CD14-positive monocyte (primary cell): Measurements from ENCODE around the gene MRPL23. TPM values are rescaled to one million over a fixed set of nuclear protein-coding genes. Genes with fewer than 3 reads are reported as not detected.

Source experiments
- DNase-seq, 3 donors: peaks; one replicate each; pipeline ENCODE4 v3.0.0-alpha.2; 2011 to 2022
- H2AFZ ChIP-seq: 2 replicates; pipeline ENCODE4 v1.6.0; 2012; ENCODE audit warnings: mild to moderate bottlenecking, low read depth, low read length, inconsistent platforms; ENCODE audit not compliant: insufficient read depth, poor library complexity, severe bottlenecking
- H3K27ac ChIP-seq, 2 donors: 1 replicate in 1 of 2; 2 replicates in 1 of 2; pipeline ENCODE4 v1.5.1; 2012 to 2013; ENCODE audit warnings: low read length in 2 of 2, control low read depth in 1 of 2, inconsistent platforms in 1 of 2, low read depth in 1 of 2, mild to moderate bottlenecking in 1 of 2
- H3K27me3 ChIP-seq, 2 donors: one replicate each; pipeline versions ENCODE4 v1.6.0 to v1.6.1; 2011 to 2013; ENCODE audit warnings: low read length in 2 of 2; ENCODE audit not compliant: control insufficient read depth in 2 of 2, insufficient read depth in 2 of 2
- H3K36me3 ChIP-seq, 2 donors: replicated peaks in 1 of 2; 1 replicate in 1 of 2; 2 replicates in 1 of 2; pipeline versions ENCODE4 v1.5.1 to v1.6.1; 2012 to 2013; ENCODE audit warnings: low read length in 2 of 2, control low read depth in 1 of 2, inconsistent platforms in 1 of 2, mild to moderate bottlenecking in 1 of 2; ENCODE audit not compliant: insufficient read depth in 2 of 2, control insufficient read depth in 1 of 2
- H3K4me1 ChIP-seq, 2 donors: 1 replicate in 1 of 2; 2 replicates in 1 of 2; pipeline versions ENCODE4 v1.5.1 to v1.6.1; 2012 to 2013; ENCODE audit warnings: low read length in 2 of 2, control low read depth in 1 of 2, inconsistent platforms in 1 of 2, mild to moderate bottlenecking in 1 of 2, moderate library complexity in 1 of 2; ENCODE audit not compliant: insufficient read depth in 2 of 2, control insufficient read depth in 1 of 2
- H3K4me2 ChIP-seq: replicated peaks from 2 replicates; pipeline ENCODE3; 2012; ENCODE audit warnings: low read length, moderate library complexity, mild to moderate bottlenecking; ENCODE audit not compliant: poor library complexity, severe bottlenecking; ENCODE audit errors: extremely low read depth
- H3K4me3 ChIP-seq, 3 experiments: fragments of 200-600 bp in 1 of 3; sonication (generic) in 1 of 3; replicated peaks in 1 of 3; 1 replicate in 2 of 3; 2 replicates in 1 of 3; pipeline ENCODE4 v1.5.1; 2011 to 2013; ENCODE audit warnings: low read length in 3 of 3, mild to moderate bottlenecking in 3 of 3, control low read depth in 2 of 3, low read depth in 2 of 3, inconsistent platforms in 1 of 3, moderate library complexity in 1 of 3
- H3K79me2 ChIP-seq: 2 replicates; pipeline ENCODE4 v1.6.0; 2012; ENCODE audit warnings: mild to moderate bottlenecking, control low read depth, inconsistent platforms, low read length, moderate library complexity; ENCODE audit not compliant: insufficient read depth
- H3K9ac ChIP-seq: 2 replicates; pipeline ENCODE4 v1.6.0; 2017; ENCODE audit warnings: low read length, mild to moderate bottlenecking; ENCODE audit not compliant: insufficient read depth, poor library complexity, severe bottlenecking
- H3K9me3 ChIP-seq, 2 donors: replicated peaks in 1 of 2; 1 replicate in 1 of 2; 2 replicates in 1 of 2; pipeline versions ENCODE4 v1.5.1 to v1.6.1; 2012 to 2013; ENCODE audit warnings: low read length in 2 of 2, control low read depth in 1 of 2; ENCODE audit not compliant: control insufficient read depth in 1 of 2, insufficient read depth in 1 of 2
- H4K20me1 ChIP-seq: 2 replicates; pipeline ENCODE4 v1.6.0; 2012; ENCODE audit warnings: mild to moderate bottlenecking, low read length, control low read depth, moderate library complexity; ENCODE audit not compliant: insufficient read depth
- H3K27ac Mint-ChIP-seq, 7 donors: one replicate each; pipeline ENCODE4 v1.8.0; 2020; ENCODE audit warnings: mild to moderate bottlenecking in 7 of 7, mixed read lengths in 7 of 7, moderate library complexity in 6 of 7, inconsistent platforms in 2 of 7
- H3K27me3 Mint-ChIP-seq, 3 donors: one replicate each; pipeline ENCODE4 v1.8.0; 2021 to 2022; ENCODE audit warnings: low read depth in 3 of 3, mild to moderate bottlenecking in 3 of 3, mixed read lengths in 3 of 3, moderate library complexity in 3 of 3, inconsistent platforms in 1 of 3
- H3K36me3 Mint-ChIP-seq, 2 donors: one replicate each; pipeline ENCODE4 v1.8.0; 2020; ENCODE audit warnings: mixed read lengths in 2 of 2, inconsistent platforms in 1 of 2, mild to moderate bottlenecking in 1 of 2
- H3K4me1 Mint-ChIP-seq: one replicate; pipeline ENCODE4 v1.8.0; 2020; ENCODE audit warnings: mild to moderate bottlenecking, mixed read lengths
- H3K4me3 Mint-ChIP-seq, 2 donors: one replicate each; pipeline ENCODE4 v1.8.0; 2020; ENCODE audit warnings: mild to moderate bottlenecking in 2 of 2, mixed read lengths in 2 of 2, moderate library complexity in 1 of 2
- H3K9me3 Mint-ChIP-seq, 7 donors: one replicate each; pipeline ENCODE4 v1.8.0; 2020 to 2022; ENCODE audit warnings: mixed read lengths in 7 of 7, mild to moderate bottlenecking in 6 of 7, moderate library complexity in 6 of 7, inconsistent platforms in 2 of 7
- CTCF ChIP-seq: fragments of 200-600 bp; IDR thresholded peaks from one replicate; pipeline ENCODE4 v1.8.0; 2022; ENCODE audit warnings: antibody characterized with exemption, mild to moderate bottlenecking
- WGBS: methylation state at CpG from one replicate; pipeline ENCODE4 v1.1.5; 2013; ENCODE audit warnings: missing lambda C conversion rate; ENCODE audit not compliant: insufficient coverage; 5-methylcytosine and 5-hydroxymethylcytosine counted together
- intact Hi-C, 2 donors: fragments of 100-400 bp; cut with micrococcal nuclease; formaldehyde crosslinking; loops; one replicate each; pipeline versions ENCODE4 v1.15.0 to v1.15.1; 2023
- polyA minus RNA-seq: library from RNA; depleted of rRNA, polyadenylated mRNA; stranded (reverse); fragments of >200 nt; gene quantifications from 2 replicates; pipeline ENCODE4 v1.2.3, GENCODE V29; 2012
- polyA plus RNA-seq, 3 donors: library from polyadenylated mRNA; depleted of rRNA in 1 of 3; unstranded in 2 of 3; stranded (reverse) in 1 of 3; fragments of 300-500 nt in 2 of 3; fragments of >200 nt in 1 of 3; fragmentation: Illumina TruSeq in 2 of 3; gene quantifications; 1 replicate in 2 of 3; 2 replicates in 1 of 3; pipeline ENCODE4 v1.2.3, GENCODE V29; 2012 to 2021
- total RNA-seq, 12 experiments: library from RNA in 1 of 12; stranded (reverse) in 1 of 12; fragments of 120-200 nt in 1 of 12; gene quantifications; one replicate each; pipeline ENCODE4 v1.2.4 and lab custom pipeline; 2013 to 2026; ENCODE audit warnings: mixed read lengths in 6 of 12, inconsistent platforms in 1 of 12

Gene MRPL23
- 49.1 TPM for total RNA-seq (2013)
- polyA plus RNA-seq (100 to 1,000 TPM in 1 of 3 donors, 10 to 100 TPM in 2; 19.3 to 109 (median 51.1) TPM), polyA minus RNA-seq (62.6 and 109 TPM in 2 replicates), total RNA-seq (lab: John Stamatoyannopoulos, UW) (2.2 to 18.0 (median 12.8) reads per million in 11 experiments)

DNA sequence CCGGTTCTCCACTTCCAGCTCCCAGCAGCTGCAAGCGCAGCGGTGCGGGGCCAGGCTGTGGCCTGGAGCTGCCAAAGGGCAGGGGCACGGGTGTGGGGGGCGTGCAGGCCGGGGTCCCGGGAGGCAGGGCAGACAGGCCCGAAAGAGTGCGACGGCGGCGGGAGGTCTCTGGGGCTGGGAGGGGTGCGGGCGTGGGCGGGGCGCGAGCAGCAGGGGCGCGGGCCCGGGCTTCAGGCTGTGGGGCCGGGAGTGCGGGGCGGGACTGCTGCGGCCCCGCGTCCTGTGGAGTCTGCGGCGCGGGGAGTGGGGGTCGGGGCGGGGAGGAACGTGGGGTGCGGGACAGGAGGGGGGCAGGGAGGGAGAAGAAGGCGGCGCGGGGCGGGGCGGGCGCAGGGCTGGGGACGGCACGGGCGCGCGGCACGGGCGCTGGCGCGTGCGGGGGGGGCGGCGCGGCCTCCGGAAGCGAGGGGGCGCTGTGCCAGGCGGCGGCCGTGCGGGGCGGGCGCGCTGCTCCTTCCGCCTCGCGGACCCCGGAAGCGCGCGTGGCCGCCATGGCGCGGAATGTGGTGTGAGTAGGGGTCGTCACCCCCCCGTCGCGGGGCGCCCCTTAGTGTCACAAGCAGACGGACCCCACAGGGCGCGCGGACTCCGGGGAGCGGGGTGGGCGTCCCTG is at the start of gene MRPL23:
Gene MRPL23, plus strand, starts transcription at position 521 of the 673 bp plus-strand sequence. Its CDS starts 31 bp downstream, at position 552.
- no peak for TF ChIP-seq CTCF
- Histone ChIP-seq H2AFZ (no peak within 1 kb of the TSS), H3K9me3 (no peaks in the 10 kb centered on the region), H3K4me2 (no peak within 1 kb of the TSS), H3K9ac (no peak within 1 kb of the TSS), H3K36me3 (no peaks in the 10 kb centered on the region), H4K20me1 (no peaks in the 10 kb centered on the region), H3K4me1 (no peaks in the 10 kb centered on the region), H3K79me2 (no peaks in the 10 kb centered on the region), H3K27ac (no peak within 1 kb of the TSS), H3K4me3 (no peak within 1 kb of the TSS), H3K27me3 (no peaks in the 10 kb centered on the region)
- no peak for DNase-seq
- no peak within 1 kb of the TSS for H3K4me3 Mint-ChIP-seq
- no CpG with 5 or more reads among the region's 85 CpGs for WGBS
- intact Hi-C loops: no loop called here
- no peaks in the 10 kb centered on the region for H3K4me1 Mint-ChIP-seq
- no peaks in the 10 kb centered on the region for H3K27me3 Mint-ChIP-seq
- no peak within 1 kb of the TSS for H3K27ac Mint-ChIP-seq
- H3K9me3 Mint-ChIP-seq: no peaks in the 10 kb centered on the region
- no peaks in the 10 kb centered on the region for H3K36me3 Mint-ChIP-seq

GRCh38 chr11:1899090-1899489 is 48.0 kb upstream of the MRPL23 start:
- Histone ChIP-seq H3K27ac (no peak overlapping the region), H3K9me3 (no peaks in the 10 kb centered on the region), H2AFZ (no peak overlapping the region), H3K27me3 (no peaks in the 10 kb centered on the region), H3K9ac (no peak overlapping the region), H4K20me1 (no peaks in the 10 kb centered on the region), H3K4me1 (peaks cover 17 to 19% of the 10 kb centered on the region in 2 donors), H3K4me3 (no peak overlapping the region), H3K4me2 (no peak overlapping the region), H3K36me3 (no peaks in the 10 kb centered on the region), H3K79me2 (no peaks in the 10 kb centered on the region)
- peaks cover 3 to 4% of the 10 kb centered on the region in 2 donors for H3K36me3 Mint-ChIP-seq
- no peak for TF ChIP-seq CTCF
- H3K9me3 Mint-ChIP-seq: no peaks in the 10 kb centered on the region
- intact Hi-C loops: no loop called here
- 100% methylated on average over 1 of the region's 4 CpGs for WGBS
- H3K27me3 Mint-ChIP-seq: peaks cover 0 to 3% (median 2%) of the 10 kb centered on the region in 3 donors
- no peak overlapping the region for H3K4me3 Mint-ChIP-seq
- no peak overlapping the region for H3K27ac Mint-ChIP-seq
- DNase-seq: no peak
- peaks cover 18% of the 10 kb centered on the region for H3K4me1 Mint-ChIP-seq
